Calu3 (cell line): ENCODE results near the gene IFT81. TPM values are rescaled to one million over a fixed set of nuclear protein-coding genes. Genes with fewer than 3 reads are reported as not detected.

ENCODE experiments used
- BruUV-seq: library from RNA; stranded (reverse); fragments of 400-500 nt; replicated peaks from 2 replicates; lab custom pipeline; 2021; lab: Mats Ljungman, UMichigan
- CTCF ChIA-PET: fragments of 300-600 bp; sonication (Branson Sonifier 250); formaldehyde crosslinking; loops from one replicate; lab custom pipeline; 2022; ENCODE audit warnings: antibody characterized with exemption; lab: Charles Lee
- DNase-seq: peaks from one replicate; pipeline ENCODE4 v3.0.0; 2022
- H3K27ac Mint-ChIP-seq: one replicate; pipeline ENCODE4 v1.8.0; 2022; ENCODE audit warnings: mixed read lengths; ENCODE audit not compliant: unreplicated experiment
- H3K27me3 Mint-ChIP-seq: one replicate; pipeline ENCODE4 v1.8.0; 2022; ENCODE audit warnings: mixed read lengths; ENCODE audit not compliant: unreplicated experiment
- H3K36me3 Mint-ChIP-seq: one replicate; pipeline ENCODE4 v1.8.0; 2022; ENCODE audit warnings: mild to moderate bottlenecking, moderate library complexity, mixed read lengths; ENCODE audit not compliant: insufficient read depth, unreplicated experiment
- H3K4me1 Mint-ChIP-seq: one replicate; pipeline ENCODE4 v1.8.0; 2022; ENCODE audit warnings: mild to moderate bottlenecking, low read depth, mixed read lengths; ENCODE audit not compliant: unreplicated experiment
- H3K4me3 Mint-ChIP-seq: one replicate; pipeline ENCODE4 v1.8.0; 2022; ENCODE audit warnings: mild to moderate bottlenecking, low read depth, moderate library complexity, mixed read lengths; ENCODE audit not compliant: unreplicated experiment
- H3K9me3 Mint-ChIP-seq: one replicate; pipeline ENCODE4 v1.8.0; 2022; ENCODE audit warnings: low read depth, mixed read lengths; ENCODE audit not compliant: unreplicated experiment
- intact Hi-C: fragments of 100-400 bp; cut with micrococcal nuclease; formaldehyde crosslinking; loops from one replicate; pipeline ENCODE4 v1.10.0; 2022; ENCODE audit not compliant: unreplicated experiment
- total RNA-seq: library from RNA; stranded (reverse); gene quantifications from 2 replicates; pipeline ENCODE4 v1.2.3, GENCODE V29; 2022
- TF ChIP-seq, protein P1 (sequence below): fragments of 200-600 bp; IDR thresholded peaks from one replicate; pipeline ENCODE4 v1.8.0; 2022; ENCODE audit warnings: antibody characterized with exemption; ENCODE audit not compliant: unreplicated experiment

IFT81 gene
- total RNA-seq, 1 experiment from 2014 or later = 16.4 TPM

DNA sequence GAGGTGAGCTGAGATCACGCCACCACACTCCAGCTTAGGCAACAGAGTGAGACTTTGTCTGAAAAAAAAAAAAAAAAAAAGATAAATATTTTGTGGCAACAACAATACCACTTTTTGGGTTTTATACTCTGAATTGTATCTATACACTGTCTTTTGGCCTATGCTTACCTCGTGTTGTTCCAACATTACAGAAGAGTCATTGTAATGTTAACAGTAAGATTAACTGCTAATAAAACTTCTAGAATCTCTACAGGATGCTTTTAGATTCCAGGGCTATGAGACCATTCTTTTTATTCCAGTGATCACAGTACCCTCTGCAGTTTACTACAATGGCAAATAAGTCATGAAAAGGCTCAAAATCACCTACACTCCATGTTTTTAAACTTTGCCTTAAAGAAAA lies 11.6 kb downstream of the IFT81 start:
- TF ChIP-seq, protein P1, sequence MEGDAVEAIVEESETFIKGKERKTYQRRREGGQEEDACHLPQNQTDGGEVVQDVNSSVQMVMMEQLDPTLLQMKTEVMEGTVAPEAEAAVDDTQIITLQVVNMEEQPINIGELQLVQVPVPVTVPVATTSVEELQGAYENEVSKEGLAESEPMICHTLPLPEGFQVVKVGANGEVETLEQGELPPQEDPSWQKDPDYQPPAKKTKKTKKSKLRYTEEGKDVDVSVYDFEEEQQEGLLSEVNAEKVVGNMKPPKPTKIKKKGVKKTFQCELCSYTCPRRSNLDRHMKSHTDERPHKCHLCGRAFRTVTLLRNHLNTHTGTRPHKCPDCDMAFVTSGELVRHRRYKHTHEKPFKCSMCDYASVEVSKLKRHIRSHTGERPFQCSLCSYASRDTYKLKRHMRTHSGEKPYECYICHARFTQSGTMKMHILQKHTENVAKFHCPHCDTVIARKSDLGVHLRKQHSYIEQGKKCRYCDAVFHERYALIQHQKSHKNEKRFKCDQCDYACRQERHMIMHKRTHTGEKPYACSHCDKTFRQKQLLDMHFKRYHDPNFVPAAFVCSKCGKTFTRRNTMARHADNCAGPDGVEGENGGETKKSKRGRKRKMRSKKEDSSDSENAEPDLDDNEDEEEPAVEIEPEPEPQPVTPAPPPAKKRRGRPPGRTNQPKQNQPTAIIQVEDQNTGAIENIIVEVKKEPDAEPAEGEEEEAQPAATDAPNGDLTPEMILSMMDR = no peak
- Mint-ChIP-seq H3K27me3 (no peaks in the 10 kb centered on the region), H3K9me3 (no peaks in the 10 kb centered on the region), H3K36me3 (peaks cover 27% of the 10 kb centered on the region), H3K4me3 (no peak overlapping the region), H3K4me1 (no peaks in the 10 kb centered on the region), H3K27ac (no peak overlapping the region)
- intact Hi-C loops = no loop called here
- BruUV-seq = no TSS peak
- CTCF ChIA-PET = interaction anchor here (0.7 kb wide), 1 partner anchor 30 kb away, joined by 4 read pairs; no protein-coding TSS in a partner anchor
- no peak for DNase-seq

DNA sequence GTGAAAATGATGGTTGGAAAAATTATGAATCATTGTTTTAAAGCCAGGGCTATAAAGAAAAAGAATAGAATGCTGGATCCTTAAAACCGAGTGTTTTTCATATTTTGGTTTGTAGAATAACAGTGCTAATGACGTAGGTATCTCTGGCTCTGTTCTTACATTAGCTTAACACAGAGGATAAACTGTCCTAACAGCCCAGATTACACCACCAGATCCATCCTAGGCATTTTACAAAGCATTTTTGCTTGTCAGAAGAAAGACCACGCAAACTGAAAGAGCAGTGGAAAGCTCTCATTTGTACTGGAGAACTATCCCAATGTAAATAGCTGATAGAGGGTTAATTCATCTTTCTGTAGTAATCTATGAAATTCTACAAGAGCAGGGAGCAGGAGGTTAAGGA lies 13.6 kb downstream of the IFT81 start:
- no peaks in the 10 kb centered on the region for H3K9me3 Mint-ChIP-seq
- H3K4me3 Mint-ChIP-seq = no peak overlapping the region
- H3K27me3 Mint-ChIP-seq = no peaks in the 10 kb centered on the region
- no peaks in the 10 kb centered on the region for H3K4me1 Mint-ChIP-seq
- BruUV-seq = no TSS peak
- TF ChIP-seq, protein P1 = no peak
- intact Hi-C loops = no loop called here
- H3K27ac Mint-ChIP-seq = no peak overlapping the region
- no peak for DNase-seq
- CTCF ChIA-PET = no interaction called here
- peaks cover 17% of the 10 kb centered on the region for H3K36me3 Mint-ChIP-seq

DNA sequence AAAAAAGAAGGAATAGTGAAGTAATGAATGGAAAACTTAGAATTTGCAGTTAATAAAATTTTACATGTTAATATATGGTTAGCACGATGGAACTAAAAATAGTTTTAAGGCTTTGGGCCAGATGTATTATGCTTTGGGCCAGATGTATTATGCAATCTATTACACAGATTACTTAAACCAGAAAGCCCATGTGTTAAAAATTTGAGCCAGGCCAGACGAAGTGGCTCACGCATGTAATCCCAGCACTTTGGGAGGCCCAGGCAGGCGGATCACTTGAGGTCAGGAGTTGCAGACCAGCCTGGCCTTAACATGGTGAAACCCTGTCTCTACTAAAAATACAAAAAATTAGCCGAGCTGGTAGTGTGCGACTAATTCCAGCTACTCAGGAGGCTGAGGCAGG lies 17.2 kb downstream of the IFT81 start:
- BruUV-seq = no TSS peak
- H3K9me3 Mint-ChIP-seq = no peaks in the 10 kb centered on the region
- intact Hi-C loops = no loop called here
- H3K27ac Mint-ChIP-seq = no peak overlapping the region
- TF ChIP-seq, protein P1 = no peak
- DNase-seq = no peak
- no peak overlapping the region for H3K4me3 Mint-ChIP-seq
- peaks cover 5% of the 10 kb centered on the region for H3K36me3 Mint-ChIP-seq
- H3K4me1 Mint-ChIP-seq = no peaks in the 10 kb centered on the region
- H3K27me3 Mint-ChIP-seq = no peaks in the 10 kb centered on the region
- CTCF ChIA-PET = no interaction called here

DNA sequence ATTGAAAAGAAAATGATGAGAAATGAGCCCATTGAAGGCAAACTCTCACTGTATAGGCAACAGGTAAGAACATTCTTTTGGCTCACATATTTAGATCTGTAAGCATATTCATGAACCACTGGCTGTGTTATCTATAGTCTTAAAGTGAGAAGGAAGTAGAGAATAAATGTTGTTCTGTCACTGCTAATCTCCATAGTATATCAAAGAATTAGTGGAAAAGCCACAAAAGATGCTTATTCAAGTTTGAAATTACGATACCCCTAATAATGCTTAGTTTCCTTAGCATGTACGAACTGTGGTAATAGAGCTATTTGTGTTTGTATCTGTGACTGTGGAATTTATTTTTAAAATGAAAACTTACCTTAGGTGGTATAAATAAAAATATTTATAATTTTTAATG lies 22.8 kb downstream of the IFT81 start:
- no peaks in the 10 kb centered on the region for H3K9me3 Mint-ChIP-seq
- TF ChIP-seq, protein P1 = no peak
- intact Hi-C loops = no loop called here
- H3K4me3 Mint-ChIP-seq = no peak overlapping the region
- DNase-seq = no peak
- no TSS peak for BruUV-seq
- CTCF ChIA-PET = interaction anchor here (1.0 kb wide), 1 partner anchor 13 kb away, joined by 3 read pairs; no protein-coding TSS in a partner anchor
- no peak overlapping the region for H3K27ac Mint-ChIP-seq
- H3K4me1 Mint-ChIP-seq = no peaks in the 10 kb centered on the region
- no peaks in the 10 kb centered on the region for H3K27me3 Mint-ChIP-seq
- peaks cover 18% of the 10 kb centered on the region for H3K36me3 Mint-ChIP-seq
